HG03378 (cell line): ENCODE measurements around the gene ABCA12.

Experiments
- ATAC-seq: cut with Tn5 transposase; IDR thresholded peaks from one replicate; pipeline ENCODE4 v1.9.1; 2021; ENCODE audit warnings: mild to moderate bottlenecking, moderate library complexity; ENCODE audit not compliant: unreplicated experiment

The ABCA12 gene

DNA sequence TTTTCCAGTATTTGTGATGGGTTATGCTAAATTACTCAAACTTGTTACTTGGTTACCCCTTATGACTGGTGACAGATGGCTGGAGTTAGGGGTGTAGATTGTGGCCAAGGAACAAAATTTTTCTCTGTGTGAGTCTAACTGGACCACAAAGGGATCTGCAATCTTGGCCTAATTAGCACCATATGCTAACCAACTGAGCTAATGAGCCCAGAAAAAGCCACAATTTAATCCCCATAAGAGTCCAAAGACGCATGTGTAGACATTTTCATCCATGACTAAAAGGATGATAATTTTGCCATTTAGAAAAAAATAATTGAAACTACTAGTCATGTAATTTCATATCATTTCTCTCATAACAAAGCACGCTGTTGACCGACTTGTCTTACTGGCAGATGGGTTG, 151.2 kb downstream of the ABCA12 start:
- no peak for ATAC-seq

DNA sequence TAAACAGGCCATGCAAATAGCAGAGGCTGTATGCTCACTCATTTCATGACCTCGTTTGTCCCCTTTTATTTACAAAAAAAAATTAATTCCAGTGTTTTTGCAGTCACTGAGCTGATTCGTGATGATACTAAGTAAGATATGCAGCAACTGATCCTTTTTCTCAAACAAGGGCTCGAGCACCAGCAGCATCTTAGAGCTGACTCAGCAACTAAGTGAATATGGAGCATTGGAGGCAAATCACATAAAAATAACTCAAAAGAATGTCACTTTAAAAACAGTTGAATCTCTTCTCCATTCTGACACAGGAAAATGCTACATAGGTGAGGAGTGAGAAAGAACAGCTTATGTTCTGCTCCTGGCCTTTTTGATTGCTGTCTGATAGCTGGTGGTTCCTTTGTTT, 152.8 kb downstream of the ABCA12 start:
- no peak for ATAC-seq

DNA sequence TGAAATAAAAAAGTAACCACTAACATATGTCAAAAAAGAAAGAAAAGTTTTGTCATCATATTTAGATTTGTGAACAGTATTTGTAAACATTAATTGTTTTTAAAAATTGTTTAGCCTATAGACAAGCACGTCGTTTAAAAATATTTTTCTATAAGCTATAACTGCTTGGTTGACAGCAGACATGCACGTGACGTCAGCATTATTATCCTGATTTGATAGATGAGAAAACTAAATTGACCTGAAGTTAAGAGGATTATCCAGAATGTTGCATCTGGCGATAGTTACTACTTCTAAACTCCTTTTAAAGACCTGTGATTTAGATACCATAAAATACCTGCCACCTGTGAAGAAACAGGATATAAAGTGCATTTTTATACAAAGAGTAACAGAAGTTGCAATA, 172.0 kb downstream of the ABCA12 start:
- ATAC-seq: no peak

DNA sequence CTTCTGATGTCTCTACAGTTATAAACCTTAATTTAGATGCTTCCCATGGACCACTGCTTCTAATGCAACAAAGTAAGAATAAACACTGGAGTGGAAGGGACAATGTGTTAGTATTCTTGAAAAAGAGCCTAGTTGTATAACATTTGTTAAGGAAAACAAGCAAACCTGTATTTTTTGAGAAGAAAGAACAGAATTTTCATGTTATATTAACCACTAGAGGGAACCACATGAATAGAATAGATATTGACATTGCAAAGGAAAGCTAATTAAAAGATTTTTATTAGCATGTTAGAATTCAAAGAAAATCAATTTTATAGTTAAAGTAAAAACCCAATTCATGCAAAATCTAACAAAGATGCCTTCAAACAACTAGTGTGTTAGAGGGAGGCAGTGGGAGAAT, 177.7 kb downstream of the ABCA12 start:
- no peak for ATAC-seq

DNA sequence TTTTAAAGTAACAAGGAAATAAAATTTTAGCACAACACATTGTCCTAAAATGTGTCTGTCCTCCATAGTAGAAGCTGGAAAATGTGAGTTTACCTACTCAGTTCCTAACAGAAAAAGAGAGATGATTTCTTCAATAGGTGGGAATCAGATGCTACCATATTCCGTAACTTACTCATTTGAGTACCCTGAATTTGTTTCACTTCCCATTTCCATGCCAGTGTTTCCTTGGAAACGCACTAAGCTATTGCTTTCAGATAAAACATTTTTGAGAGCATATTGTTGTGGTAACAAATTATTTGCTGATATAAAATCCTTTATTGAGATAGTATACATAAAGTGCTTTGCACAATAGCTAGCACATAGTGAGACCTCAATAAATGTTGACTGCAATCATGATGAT, 191.5 kb downstream of the ABCA12 start:
- no peak for ATAC-seq

DNA sequence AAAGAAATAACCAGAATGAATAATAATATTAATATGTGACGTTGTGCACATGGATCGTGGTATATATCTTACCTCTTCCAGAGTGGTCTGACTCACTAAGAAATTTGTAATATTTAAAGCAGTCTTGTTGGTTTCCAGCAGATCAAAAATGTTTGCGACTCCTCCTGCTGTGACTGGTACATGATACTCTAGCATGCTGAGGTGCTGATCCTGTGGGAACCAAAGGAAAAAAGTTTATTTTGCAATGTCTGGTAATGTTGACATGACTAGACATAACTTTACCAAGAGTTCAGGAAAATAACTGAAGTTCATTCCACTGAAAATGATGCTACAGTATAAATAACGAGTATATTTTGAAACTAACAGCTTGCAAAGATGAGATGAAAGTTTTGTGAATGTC, 204.4 kb downstream of the ABCA12 start:
- ATAC-seq: no peak

DNA sequence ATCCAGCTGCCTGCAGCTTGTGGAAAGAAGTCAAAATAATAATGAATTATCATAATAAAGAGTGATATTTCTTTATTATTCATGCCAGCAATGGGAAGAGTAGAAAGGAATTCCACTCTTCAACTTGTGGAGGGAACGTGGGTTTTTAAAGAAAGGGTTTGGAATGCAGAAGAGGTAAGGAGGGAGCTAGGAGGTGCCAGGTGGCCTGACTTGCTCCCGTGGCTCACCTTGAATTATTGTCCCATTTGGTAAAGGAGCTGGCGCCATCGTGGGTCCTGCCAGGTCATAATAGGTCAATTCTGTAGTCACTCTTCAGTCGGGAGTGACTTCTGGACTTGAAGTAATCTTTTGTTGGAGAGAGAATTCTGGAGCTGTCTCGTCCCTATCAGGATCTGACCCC, 233.8 kb downstream of the ABCA12 start:
- no peak for ATAC-seq

DNA sequence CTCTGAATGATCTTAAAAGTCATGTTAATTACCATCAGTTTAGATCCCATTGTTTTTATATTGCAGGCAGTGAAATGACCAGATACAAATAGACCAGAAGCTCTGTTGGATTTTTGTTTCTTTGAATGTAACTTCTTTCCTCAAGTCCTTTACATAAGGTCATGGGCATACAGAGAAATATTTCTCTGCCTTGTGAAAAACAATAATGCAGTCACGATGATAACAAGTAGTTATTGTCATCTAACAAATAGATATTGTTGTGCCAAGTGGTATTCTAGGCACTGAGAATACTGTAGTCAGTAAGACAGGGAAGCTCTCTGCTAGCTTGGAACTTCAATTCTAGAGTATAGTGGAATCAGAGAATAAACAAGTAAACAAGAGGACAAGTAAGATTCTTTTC, 234.2 kb downstream of the ABCA12 start:
- no peak for ATAC-seq

DNA sequence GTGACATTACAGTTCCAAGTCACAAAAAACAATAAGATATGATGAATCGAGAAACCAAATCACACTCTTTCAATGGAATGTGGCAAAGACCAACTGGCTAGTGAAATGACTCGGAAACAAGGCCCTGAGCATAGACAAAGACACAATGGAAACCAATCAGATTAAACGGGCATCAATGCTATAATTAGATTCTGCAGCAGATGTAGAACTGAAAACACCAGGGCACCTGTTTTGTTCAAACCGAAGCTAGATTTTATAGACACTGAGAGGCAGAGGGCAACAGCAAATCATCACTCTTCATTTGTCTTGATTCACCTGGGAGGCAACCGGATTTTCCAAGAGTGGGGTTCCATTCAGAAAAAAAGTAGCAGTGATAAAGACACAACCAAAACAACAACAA, 236.1 kb downstream of the ABCA12 start:
- ATAC-seq: no peak

DNA sequence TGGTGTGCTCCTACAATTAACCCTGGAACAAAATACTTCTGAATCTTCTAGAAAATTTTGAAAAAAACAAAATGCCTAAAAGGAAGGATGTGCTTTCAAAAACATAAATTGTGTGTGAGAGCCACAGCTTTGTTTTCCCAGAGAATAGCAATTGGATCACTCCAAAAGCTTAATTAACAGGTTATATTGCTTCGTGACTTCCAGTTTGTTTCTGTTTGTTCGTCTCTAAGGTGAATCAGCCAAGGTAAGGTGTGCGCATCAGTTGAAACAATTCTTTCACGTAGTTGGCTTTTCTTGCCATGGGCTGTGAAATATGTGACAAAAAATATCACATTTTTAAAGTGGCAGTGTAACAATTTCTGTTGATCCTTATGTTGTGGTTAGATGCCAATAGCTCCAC, 238.7 kb downstream of the ABCA12 start:
- ATAC-seq: no peak

DNA sequence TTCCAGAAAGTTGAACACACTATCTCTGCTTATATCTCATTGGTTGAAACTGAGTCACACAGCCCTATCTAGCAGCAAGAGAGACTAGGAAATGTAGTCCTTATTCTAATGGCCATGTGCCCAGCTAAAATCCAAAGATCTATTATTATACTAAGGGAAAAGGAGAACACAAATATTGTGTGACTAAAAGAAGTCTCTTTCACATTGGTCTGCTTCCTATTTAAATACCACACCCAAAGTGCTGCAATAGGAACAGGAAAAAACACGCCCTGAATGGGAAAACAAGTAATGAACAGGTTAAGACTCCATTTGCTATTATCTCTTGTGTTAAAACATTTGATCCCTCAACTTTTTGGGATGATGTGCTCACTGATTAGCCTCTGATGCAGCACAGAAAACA, 242.2 kb downstream of the ABCA12 start:
- no peak for ATAC-seq

DNA sequence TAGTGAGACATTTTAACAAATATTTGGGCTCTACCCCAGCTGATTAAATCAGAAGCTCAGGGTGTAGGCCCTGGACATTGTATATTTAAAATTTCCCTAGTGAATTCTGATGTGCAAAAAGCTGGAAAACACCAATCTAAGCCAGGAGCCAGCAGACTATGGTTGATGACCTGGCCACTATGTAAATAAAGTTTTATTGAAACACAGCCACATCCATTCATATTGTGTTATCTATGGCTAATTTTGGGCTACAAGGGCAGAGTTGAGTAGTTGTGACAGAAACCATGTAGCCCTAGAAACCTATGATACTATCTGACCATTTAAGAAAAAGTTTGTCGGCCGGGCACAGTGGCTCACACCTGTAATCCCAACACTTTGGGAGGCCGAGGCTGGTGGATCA, 243.0 kb downstream of the ABCA12 start:
- ATAC-seq: no peak

DNA sequence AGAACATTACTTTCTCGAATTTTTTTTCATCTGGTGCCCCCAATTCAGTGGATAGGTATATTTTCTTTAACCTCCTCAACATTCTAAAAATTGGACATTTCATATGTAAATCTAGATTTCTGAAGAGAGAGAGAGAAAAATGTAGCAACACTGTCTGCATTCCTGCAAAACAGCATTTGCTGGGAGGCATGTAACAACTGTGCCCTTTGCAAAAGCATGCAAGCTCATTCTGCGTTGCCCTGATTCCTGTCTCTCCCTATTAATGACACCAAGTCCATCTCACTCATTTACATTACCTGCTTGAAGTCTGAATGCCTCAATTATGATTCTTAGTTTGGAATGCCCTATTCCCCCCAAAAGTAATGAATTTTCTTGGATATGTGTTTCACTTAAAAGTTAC, 249.1 kb downstream of the ABCA12 start:
- no peak for ATAC-seq

DNA sequence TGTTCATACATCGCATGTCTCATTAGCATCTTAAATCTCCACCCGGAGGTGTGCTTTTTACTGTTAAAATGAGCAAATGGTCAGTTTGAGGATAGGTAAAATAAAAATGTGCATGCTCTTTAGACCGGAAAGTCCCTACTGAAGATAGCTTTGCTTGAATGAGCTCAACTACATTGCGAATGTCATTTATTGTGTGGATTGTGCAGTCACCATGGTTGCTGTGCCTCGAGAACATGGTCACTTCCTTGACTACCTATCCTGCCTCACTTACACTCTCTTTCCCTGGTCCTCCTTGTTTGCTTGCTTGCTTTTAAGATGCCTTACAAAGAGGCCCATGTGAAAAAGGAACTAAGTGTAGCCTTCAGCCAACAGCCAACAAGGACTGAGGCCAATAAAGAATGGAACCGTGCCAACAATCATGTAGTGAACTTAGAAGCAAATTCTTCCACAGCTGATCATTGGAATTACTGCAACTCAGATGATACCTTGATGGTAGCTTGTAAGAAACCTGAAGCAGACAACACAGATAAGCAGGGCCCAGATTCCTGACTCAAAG, 256.7 kb downstream of the ABCA12 start:
- ATAC-seq: no peak
